Chondrocyte (in vitro differentiated cells): ENCODE results near the gene LTBP3. TPM values are rescaled to one million over a fixed set of nuclear protein-coding genes. Genes with fewer than 3 reads are reported as not detected.

Source experiments
- DNase-seq: peaks from one replicate; pipeline ENCODE4 v3.0.0; 2021; ENCODE audit warnings: mixed read lengths, low spot score
- H3K27ac Mint-ChIP-seq: one replicate; pipeline ENCODE4 v1.8.0; 2021; ENCODE audit warnings: mild to moderate bottlenecking, moderate library complexity, mixed read lengths; ENCODE audit not compliant: unreplicated experiment
- H3K27me3 Mint-ChIP-seq: 2 replicates; pipeline ENCODE4 v1.8.0; 2021; ENCODE audit warnings: low read depth, mixed read lengths
- H3K36me3 Mint-ChIP-seq: 2 replicates; pipeline ENCODE4 v1.8.0; 2021; ENCODE audit warnings: low read depth, mixed read lengths
- H3K4me1 Mint-ChIP-seq: 2 replicates; pipeline ENCODE4 v1.8.0; 2021; ENCODE audit warnings: low read depth, mild to moderate bottlenecking, mixed read lengths
- H3K4me3 Mint-ChIP-seq: one replicate; pipeline ENCODE4 v1.8.0; 2021; ENCODE audit warnings: mild to moderate bottlenecking, moderate library complexity, mixed read lengths; ENCODE audit not compliant: unreplicated experiment
- H3K9me3 Mint-ChIP-seq: 2 replicates; pipeline ENCODE4 v1.8.0; 2021; ENCODE audit warnings: low read depth, mixed read lengths
- long read RNA-seq: library from polyadenylated mRNA; stranded (forward); transcript quantifications from one replicate; pipeline ENCODE4 v2.0.0, GENCODE V29; 2021
- total RNA-seq: library from RNA; stranded (reverse); gene quantifications from 3 replicates; pipeline ENCODE4 v1.2.1, GENCODE V29; 2021
- TF ChIP-seq, protein P1 (sequence below): fragments of 200-600 bp; sonication (generic); IDR thresholded peaks from 2 replicates; pipeline ENCODE4 v1.5.0; 2021; ENCODE audit warnings: antibody characterized with exemption, mild to moderate bottlenecking, moderate library complexity

The LTBP3 gene
- 264 to 272 TPM (median 271 TPM) in 3 replicates for total RNA-seq
- long read RNA-seq, transcript LTBP3-220 (6 exons, 748 nt): major isoform, 7 of 102 reads
- long read RNA-seq, partial matches to known transcripts: 74 of 102 reads
- long read RNA-seq, other reads (novel, unspliced or antisense): 16 of 102 reads

DNA sequence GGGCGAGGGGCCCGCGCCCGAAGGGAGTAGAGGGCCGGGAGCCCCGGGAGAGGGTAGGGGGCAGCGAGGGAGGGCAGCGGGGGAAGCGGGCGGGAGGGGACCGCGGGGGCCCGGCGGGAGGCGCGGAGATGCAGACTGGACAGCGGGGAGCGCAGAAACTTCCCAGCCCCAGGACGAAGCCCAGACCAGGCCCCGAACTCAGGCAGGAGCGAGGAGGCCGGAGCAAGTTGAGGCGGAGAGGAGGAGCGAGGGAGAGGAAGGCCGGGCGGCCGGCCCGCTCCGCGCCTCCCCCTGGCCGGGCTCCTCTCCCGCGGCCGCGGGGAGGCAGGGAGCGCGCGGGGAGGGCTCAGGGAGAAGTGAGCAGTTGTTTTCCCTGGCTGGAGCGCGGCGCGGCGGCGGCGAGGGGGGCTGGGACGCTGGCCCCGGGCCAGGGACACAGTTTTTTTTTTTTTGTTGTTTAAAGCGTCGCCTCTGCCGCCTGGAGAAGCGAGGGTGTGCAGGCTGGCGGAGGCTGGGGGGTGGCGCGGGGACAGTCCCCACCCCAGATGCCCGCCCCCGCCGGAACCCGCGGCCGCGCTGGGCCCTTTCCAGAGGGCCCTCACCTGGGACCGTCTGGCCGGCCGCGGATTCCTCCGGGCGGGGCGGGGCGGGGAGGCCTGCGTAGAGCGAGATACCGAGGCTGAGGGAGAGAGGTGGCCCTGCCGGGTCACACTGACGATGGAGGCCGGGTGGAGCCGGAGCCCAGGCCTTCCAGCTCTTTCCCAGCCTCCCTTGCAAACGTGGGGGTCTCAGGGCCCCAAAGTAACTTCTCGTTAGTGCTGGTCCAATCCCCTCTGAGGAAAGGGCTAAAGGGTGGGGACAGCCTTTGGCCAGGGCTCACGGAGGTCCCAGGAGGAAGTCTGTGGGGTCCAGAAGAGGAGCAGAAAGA, at the start of gene LTBP3:
Gene LTBP3, minus strand, starts transcription at position 358 of the 928 bp plus-strand sequence. CDS start 400 bp downstream, outside the sequence.
- DNase-seq: peak; percentile 93
- no peaks in the 10 kb centered on the region for H3K27me3 Mint-ChIP-seq

DNA sequence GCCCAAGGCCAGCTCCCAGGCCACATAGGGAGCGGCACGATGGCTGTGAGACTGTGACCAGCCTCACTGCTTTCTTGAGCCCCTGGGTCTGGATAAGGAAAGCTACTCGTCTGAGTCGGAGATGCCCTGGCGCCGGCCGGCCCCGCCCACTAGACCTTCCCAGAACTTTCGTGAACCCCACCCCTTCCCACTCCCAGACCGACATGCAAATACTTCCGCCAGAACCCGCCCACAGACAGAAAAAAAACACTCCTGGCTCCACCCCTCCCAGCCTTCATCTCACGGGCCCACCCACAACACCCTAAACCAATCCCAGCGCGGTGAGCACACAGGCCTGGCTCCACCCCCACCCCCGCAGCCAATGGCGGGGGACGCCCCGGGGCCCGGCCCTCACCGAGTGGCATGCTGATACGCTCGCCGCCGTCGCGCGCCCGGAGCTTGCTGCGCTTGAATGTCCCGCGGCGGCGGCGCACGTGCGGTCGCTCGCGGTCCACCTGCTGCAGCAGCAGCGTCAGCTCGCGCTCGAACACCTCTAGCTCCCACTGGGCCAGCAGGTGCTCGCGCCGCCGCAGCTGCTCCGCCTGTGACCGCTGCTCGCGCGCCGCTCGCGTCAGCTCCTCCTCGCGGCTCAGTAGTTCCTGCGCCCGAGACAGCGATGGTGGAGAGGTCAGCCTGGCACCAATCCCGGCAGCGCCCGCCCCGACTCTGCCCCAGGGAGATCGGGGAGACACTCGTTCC, 48.9 kb upstream of the LTBP3 start:
- no peak for DNase-seq
- H3K4me1 Mint-ChIP-seq: peaks cover 29% of the 10 kb centered on the region
- TF ChIP-seq, protein P1, sequence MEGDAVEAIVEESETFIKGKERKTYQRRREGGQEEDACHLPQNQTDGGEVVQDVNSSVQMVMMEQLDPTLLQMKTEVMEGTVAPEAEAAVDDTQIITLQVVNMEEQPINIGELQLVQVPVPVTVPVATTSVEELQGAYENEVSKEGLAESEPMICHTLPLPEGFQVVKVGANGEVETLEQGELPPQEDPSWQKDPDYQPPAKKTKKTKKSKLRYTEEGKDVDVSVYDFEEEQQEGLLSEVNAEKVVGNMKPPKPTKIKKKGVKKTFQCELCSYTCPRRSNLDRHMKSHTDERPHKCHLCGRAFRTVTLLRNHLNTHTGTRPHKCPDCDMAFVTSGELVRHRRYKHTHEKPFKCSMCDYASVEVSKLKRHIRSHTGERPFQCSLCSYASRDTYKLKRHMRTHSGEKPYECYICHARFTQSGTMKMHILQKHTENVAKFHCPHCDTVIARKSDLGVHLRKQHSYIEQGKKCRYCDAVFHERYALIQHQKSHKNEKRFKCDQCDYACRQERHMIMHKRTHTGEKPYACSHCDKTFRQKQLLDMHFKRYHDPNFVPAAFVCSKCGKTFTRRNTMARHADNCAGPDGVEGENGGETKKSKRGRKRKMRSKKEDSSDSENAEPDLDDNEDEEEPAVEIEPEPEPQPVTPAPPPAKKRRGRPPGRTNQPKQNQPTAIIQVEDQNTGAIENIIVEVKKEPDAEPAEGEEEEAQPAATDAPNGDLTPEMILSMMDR: no peak
- no peak overlapping the region for H3K27ac Mint-ChIP-seq
- H3K27me3 Mint-ChIP-seq: no peaks in the 10 kb centered on the region
- H3K9me3 Mint-ChIP-seq: no peaks in the 10 kb centered on the region
- H3K36me3 Mint-ChIP-seq: peaks cover 22% of the 10 kb centered on the region
- H3K4me3 Mint-ChIP-seq: no peak overlapping the region

More for the DNA sequence above, at the start of gene LTBP3:
- Mint-ChIP-seq H3K4me1 (peaks cover 68% of the 10 kb centered on the region), H3K36me3 (no peaks in the 10 kb centered on the region), H3K9me3 (no peaks in the 10 kb centered on the region), H3K4me3 (peak within 1 kb of the TSS; percentile 81), H3K27ac (peak within 1 kb of the TSS; percentile 93)
- TF ChIP-seq, protein P1: peak; percentile 36

DNA sequence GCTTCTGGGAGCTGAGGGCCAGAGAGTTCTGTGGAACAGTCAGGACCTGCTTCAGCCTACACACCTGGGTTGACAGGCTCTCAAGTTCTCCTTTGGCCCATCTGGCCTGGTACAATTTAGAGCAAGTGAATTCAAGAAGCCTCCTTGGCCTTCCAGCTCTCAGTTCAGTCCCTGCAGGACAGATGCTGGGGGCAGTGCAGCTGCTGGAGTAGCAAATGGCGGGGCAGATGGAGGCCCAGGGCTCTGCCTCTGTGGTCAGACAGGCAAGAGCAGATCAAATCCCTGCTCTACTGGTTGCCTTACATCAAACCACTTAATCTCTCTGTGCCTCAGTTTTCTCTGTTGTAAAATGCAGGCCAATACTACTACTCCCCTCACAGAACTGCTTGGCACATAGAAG, 46.1 kb upstream of the LTBP3 start:
- TF ChIP-seq, protein P1: no peak
- H3K4me1 Mint-ChIP-seq: peaks cover 3% of the 10 kb centered on the region
- DNase-seq: no peak
- H3K27me3 Mint-ChIP-seq: no peaks in the 10 kb centered on the region
- H3K36me3 Mint-ChIP-seq: peaks cover 21% of the 10 kb centered on the region
- H3K9me3 Mint-ChIP-seq: no peaks in the 10 kb centered on the region
- H3K4me3 Mint-ChIP-seq: no peak overlapping the region
- H3K27ac Mint-ChIP-seq: no peak overlapping the region

DNA sequence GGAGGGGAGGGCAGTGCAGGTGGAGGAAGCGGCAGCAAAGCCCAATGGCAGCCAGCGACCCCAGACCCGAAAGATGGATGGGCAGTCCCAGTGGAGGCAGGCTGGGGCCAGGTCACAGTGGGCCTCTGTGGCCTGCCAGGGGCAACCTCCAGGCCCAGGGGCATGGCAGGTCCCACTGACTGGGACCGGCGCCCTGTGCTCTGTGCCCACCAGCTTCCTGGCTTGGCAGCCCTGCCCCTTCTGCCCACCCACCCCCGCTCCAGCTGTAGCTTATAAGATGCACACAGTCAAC, 41.7 kb upstream of the LTBP3 start:
- Mint-ChIP-seq H3K27ac (no peak overlapping the region), H3K4me3 (no peak overlapping the region), H3K36me3 (peaks cover 18% of the 10 kb centered on the region)

More for the DNA sequence above, 41.7 kb upstream of the LTBP3 start:
- Mint-ChIP-seq H3K27me3 (no peaks in the 10 kb centered on the region), H3K9me3 (no peaks in the 10 kb centered on the region), H3K4me1 (peaks cover 5% of the 10 kb centered on the region)
- TF ChIP-seq, protein P1: no peak
- DNase-seq: no peak
